ENCODE results near the gene ITGA7. TPM values are rescaled to one million over a fixed set of nuclear protein-coding genes. Genes with fewer than 3 reads are reported as not detected.

Gene ITGA7
- total and polyA plus RNA-seq, 2 experiments from 2014 or later = 39.5 to 101 TPM

DNA sequence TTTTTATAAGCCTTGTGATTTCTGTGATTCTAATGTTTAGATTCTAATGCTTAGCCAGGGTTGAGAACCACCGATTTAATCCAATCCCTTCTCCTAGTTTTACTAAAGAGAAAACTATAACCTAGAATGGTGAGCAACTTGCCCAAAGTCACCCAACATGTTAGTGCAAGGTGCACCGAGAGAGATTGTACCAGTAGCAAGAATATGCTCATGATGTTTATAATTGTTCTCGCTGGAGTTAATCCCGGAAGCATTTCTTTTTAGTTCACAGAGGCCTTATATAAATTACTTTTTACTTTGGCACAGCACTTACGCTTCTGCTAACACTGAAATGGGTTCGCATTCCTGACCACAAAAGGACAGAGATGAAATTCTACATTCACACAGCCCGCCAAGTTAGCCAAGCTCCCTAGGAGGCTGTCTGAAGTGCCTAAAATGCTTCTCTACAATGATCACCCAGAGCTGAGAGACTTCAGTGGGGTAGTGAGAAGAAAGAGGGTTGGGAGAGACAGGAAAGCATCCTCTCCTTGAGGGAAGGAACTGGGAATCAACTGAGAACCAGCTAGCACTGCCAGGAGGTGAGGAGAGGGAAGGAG, 7.6 kb upstream of the ITGA7 start:
- Histone ChIP-seq H3K4me1 (ENCODE audit: low read depth) (peaks cover 28% of the 10 kb centered on the region), H3K36me3 (no peaks in the 10 kb centered on the region), H3K27me3 (no peaks in the 10 kb centered on the region), H3K27ac (peak overlapping the region; percentile 91), H3K4me3 (peak overlapping the region; percentile 93), H3K9me3 (ENCODE audit: low read depth) (no peaks in the 10 kb centered on the region)
- no peak for DNase-seq (ENCODE audit: low read depth in 1 of 2, low spot score in 1 of 2)
- TF ChIP-seq, protein P1, sequence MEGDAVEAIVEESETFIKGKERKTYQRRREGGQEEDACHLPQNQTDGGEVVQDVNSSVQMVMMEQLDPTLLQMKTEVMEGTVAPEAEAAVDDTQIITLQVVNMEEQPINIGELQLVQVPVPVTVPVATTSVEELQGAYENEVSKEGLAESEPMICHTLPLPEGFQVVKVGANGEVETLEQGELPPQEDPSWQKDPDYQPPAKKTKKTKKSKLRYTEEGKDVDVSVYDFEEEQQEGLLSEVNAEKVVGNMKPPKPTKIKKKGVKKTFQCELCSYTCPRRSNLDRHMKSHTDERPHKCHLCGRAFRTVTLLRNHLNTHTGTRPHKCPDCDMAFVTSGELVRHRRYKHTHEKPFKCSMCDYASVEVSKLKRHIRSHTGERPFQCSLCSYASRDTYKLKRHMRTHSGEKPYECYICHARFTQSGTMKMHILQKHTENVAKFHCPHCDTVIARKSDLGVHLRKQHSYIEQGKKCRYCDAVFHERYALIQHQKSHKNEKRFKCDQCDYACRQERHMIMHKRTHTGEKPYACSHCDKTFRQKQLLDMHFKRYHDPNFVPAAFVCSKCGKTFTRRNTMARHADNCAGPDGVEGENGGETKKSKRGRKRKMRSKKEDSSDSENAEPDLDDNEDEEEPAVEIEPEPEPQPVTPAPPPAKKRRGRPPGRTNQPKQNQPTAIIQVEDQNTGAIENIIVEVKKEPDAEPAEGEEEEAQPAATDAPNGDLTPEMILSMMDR (IDR thresholded peaks at IDR 0.05; ENCODE audit: low read depth, low read length) = no peak

DNA sequence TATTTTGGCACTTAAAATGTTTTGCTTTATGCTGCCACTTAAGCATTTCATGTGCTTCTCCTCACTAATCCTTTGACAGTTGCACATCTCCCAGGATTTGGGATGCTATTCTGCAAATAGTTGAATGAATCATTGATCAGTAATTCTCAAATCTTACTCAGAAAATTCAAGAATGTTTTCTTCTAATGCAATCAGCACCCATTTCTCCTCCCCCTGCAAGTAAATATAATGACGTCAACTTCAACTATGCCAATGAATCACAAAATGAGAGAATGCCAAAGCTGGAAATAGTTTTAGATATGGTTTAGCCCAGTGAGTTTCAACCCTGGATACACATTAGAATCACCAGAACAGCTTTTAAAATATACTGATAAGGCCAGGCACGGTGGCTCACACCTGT, 6.0 kb upstream of the ITGA7 start:
- H3K4me1 ChIP-seq (ENCODE audit: low read depth) = peaks cover 43% of the 10 kb centered on the region
- H3K27ac ChIP-seq = no peak overlapping the region
- H3K36me3 ChIP-seq = no peaks in the 10 kb centered on the region
- no peak overlapping the region for H3K4me3 ChIP-seq
- no peaks in the 10 kb centered on the region for H3K9me3 ChIP-seq (ENCODE audit: low read depth)
- no peaks in the 10 kb centered on the region for H3K27me3 ChIP-seq
- DNase-seq (ENCODE audit: low read depth in 1 of 2, low spot score in 1 of 2) = peak in 1 of 2 donors; percentile 81
- TF ChIP-seq, protein P1 (IDR thresholded peaks at IDR 0.05; ENCODE audit: low read depth, low read length) = no peak

DNA sequence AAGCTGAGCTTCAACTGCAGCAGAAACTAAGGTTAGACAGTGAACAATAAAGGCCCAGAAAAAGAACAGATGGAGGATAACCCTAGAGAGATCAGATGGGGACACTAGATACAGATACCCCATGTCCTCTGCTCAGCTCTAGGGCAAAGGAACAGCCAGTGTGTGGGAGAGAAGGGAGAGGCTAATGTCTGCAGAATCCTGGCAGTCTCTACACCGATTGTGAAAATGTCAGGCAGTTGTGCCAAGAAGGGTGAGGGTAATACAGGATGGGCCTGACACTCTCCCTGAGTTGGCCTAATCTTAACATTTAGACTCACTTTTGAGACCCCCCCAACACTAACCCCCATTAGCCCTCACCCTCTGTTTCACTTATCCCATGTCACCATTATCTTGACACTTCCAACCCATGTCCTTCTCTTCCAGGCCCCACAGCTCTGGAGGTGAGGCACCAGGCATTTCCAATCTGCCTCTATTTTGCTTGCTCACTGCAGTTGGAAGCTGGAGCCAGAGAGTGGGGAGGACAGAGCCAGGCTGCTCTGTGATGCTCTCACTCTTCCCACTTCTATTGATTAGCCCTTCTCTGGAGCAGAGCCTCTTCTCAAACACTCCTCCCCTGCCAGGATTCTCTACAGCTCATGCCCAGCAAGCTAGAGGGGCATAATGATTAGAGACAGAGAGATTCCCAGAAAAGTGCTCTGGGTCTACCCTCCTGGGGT, 5.2 kb upstream of the ITGA7 start:
- H3K4me1 ChIP-seq (ENCODE audit: low read depth) = peaks cover 49% of the 10 kb centered on the region
- H3K36me3 ChIP-seq = no peaks in the 10 kb centered on the region
- TF ChIP-seq, protein P1 (IDR thresholded peaks at IDR 0.05; ENCODE audit: low read depth, low read length) = no peak
- DNase-seq (ENCODE audit: low read depth in 1 of 2, low spot score in 1 of 2) = peak in 1 of 2 donors; percentile 67
- peak overlapping the region; percentile 77 for H3K27ac ChIP-seq
- no peaks in the 10 kb centered on the region for H3K27me3 ChIP-seq
- no peaks in the 10 kb centered on the region for H3K9me3 ChIP-seq (ENCODE audit: low read depth)
- no peak overlapping the region for H3K4me3 ChIP-seq

DNA sequence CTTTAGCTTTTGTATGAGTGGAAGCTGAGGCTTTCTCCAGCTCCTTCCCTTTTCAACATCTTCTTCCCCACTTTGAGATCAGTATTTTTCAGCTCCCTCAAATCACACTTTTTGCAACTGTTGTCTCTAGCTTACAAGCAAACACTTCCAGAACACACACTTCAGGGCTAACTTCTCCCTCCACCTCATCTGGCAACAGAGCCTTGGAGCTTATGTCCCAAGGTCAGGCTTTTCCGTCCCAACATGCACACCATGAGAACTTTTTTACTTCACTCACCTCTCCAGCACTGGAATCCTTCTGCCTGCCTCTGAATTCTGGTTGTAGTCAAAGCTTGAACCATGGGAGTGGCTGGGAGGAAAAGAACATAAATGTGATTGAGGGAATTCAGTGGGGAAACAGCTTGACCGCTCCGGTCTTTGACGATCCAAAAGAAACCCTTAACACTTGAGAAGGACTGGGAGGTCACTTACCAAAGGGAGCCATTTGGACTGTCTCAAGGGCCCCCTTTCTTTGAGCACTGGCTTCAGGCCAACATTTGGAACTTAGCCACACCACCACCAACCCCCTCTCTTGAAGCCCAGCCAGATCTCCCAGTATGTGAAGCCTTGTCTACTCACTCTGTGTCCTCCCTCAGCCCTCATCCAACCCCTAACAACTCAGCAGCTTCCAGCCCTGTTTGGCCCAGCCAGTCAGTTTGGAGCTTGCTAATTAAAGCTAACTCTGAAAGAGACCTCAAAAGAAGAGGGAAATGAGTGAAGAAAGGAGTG, 4.3 kb upstream of the ITGA7 start:
- H3K4me1 ChIP-seq (ENCODE audit: low read depth) = peaks cover 49% of the 10 kb centered on the region
- no peaks in the 10 kb centered on the region for H3K27me3 ChIP-seq
- peak in 1 of 2 donors; percentile 76 for DNase-seq (ENCODE audit: low read depth in 1 of 2, low spot score in 1 of 2)
- TF ChIP-seq, protein P1 (IDR thresholded peaks at IDR 0.05; ENCODE audit: low read depth, low read length) = no peak
- H3K9me3 ChIP-seq (ENCODE audit: low read depth) = no peaks in the 10 kb centered on the region
- H3K4me3 ChIP-seq = no peak overlapping the region
- no peaks in the 10 kb centered on the region for H3K36me3 ChIP-seq
- peak overlapping the region; percentile 77 for H3K27ac ChIP-seq

DNA sequence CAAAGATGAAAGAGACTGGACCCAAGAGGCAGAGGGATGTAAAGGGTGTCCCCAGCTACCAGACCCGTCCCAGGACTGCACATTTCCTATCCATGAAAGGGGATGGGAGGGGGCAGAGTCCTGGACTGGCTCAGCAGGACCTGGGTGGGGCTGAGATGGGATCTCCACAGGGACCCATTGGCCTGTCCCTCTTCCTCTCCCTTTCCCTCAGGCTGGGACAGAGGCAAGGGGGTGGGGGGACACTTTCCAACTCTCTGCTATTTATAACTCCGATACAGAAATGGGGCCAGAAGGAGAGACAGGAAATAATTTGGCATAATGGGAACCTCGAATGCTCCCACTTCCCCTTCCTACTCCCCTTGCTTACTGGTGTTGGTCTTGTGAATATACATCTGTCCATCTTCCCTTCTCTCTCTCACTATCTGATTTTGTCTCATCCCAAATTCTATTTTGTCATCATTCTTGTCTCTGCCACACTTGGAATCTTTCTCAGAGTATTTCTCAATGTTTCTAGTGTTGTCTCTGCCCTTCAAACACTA, 1.1 kb upstream of the ITGA7 start:
- DNase-seq (ENCODE audit: low read depth in 1 of 2, low spot score in 1 of 2) = peak in 1 of 2 donors; percentile 59
- TF ChIP-seq, protein P1 (IDR thresholded peaks at IDR 0.05; ENCODE audit: low read depth, low read length) = no peak
- Histone ChIP-seq H3K9me3 (ENCODE audit: low read depth) (no peaks in the 10 kb centered on the region), H3K36me3 (no peaks in the 10 kb centered on the region), H3K27me3 (no peaks in the 10 kb centered on the region), H3K4me3 (peak overlapping the region; percentile 82), H3K4me1 (ENCODE audit: low read depth) (peaks cover 63% of the 10 kb centered on the region), H3K27ac (peak overlapping the region; percentile 85)
